Peyer's patch (tissue), 4 donors: ENCODE results near the gene RAD18.

Experiments
- POLR2A ChIP-seq, 2 donors: fragments of 450-650 bp; IDR thresholded peaks; one replicate each; pipeline ENCODE4 v1.5.1; 2017; ENCODE audit warnings: antibody characterized with exemption in 2 of 2, mild to moderate bottlenecking in 2 of 2, moderate library complexity in 2 of 2
- TF ChIP-seq, protein P1 (sequence below), 6 experiments: fragments of 450-650 bp in 4 of 6; fragments of 200-600 bp in 2 of 6; sonication (generic) in 1 of 6; IDR thresholded peaks; one replicate each; pipeline ENCODE4 v1.5.1; 2017 to 2019; ENCODE audit warnings: antibody characterized with exemption in 6 of 6, mild to moderate bottlenecking in 3 of 6, moderate library complexity in 1 of 6

GRCh38 chr3:8978551-8978950 lies 15.3 kb upstream of the RAD18 start:
- no peak for TF ChIP-seq POLR2A (IDR thresholded peaks at IDR 0.05)
- TF ChIP-seq, protein P1, sequence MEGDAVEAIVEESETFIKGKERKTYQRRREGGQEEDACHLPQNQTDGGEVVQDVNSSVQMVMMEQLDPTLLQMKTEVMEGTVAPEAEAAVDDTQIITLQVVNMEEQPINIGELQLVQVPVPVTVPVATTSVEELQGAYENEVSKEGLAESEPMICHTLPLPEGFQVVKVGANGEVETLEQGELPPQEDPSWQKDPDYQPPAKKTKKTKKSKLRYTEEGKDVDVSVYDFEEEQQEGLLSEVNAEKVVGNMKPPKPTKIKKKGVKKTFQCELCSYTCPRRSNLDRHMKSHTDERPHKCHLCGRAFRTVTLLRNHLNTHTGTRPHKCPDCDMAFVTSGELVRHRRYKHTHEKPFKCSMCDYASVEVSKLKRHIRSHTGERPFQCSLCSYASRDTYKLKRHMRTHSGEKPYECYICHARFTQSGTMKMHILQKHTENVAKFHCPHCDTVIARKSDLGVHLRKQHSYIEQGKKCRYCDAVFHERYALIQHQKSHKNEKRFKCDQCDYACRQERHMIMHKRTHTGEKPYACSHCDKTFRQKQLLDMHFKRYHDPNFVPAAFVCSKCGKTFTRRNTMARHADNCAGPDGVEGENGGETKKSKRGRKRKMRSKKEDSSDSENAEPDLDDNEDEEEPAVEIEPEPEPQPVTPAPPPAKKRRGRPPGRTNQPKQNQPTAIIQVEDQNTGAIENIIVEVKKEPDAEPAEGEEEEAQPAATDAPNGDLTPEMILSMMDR (IDR thresholded peaks at IDR 0.05) = no peak
